C1 segment of cervical spinal cord (tissue), 14 donors: ENCODE data around the gene CNMD.
"Not testable (repeated sequence)": the region's sequence is repeated elsewhere in the genome, so short reads cannot be mapped to it uniquely, and the experiment has no call there.

Source experiments
- DNase-seq, 14 donors: peaks; one replicate each; lab custom pipeline; 2025; lab: John Stamatoyannopoulos, UW

CNMD gene

GRCh38 chr13:52686376-52686775, 53.2 kb downstream of the CNMD start:
- DNase-seq: no peak

DNA sequence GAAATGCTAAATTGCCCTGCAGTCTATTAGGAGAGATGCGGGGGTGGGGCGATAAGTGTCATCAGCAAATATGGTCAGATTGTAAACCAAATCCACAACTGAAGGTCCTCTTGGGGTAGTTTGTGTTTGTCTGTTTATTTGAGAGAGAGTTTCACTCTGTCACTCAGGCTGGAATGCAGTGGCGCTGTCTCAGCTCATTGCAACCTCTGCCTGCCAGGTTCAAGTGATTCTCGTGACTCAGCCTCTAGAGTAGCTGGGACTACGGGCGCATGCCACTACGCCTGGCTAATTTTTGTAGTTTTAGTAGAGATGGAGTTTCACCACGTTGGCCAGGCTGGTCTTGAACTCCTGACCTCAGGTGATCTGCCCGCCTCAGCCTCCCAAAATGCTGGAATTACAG, 53.8 kb downstream of the CNMD start:
- DNase-seq: not testable (repeated sequence)

GRCh38 chr13:52677823-52678222, 61.8 kb downstream of the CNMD start:
- DNase-seq: no peak

DNA sequence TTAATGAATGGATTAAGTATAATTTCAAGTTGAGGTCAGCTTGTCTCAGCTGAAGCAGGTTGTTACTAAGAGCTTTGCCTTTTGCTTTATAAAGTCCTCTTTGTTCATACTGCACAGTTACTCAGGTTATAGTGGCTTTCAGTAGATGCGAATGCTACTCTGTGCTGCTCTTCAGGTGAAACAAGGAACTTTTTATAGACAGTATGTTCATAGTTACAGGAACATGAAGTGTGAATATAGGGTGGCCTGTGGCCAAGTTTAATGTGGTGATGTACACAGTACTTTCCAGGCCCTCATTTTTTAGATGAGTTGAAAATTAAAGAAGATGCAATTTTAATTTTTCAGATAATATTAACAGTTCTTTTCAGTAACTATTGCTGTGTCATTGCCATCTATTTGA, 66.2 kb downstream of the CNMD start:
- no peak for DNase-seq

GRCh38 chr13:52670726-52671125, 68.9 kb downstream of the CNMD start:
- no peak for DNase-seq

GRCh38 chr13:52669677-52670076, 69.9 kb downstream of the CNMD start:
- no peak for DNase-seq

GRCh38 chr13:52665325-52665724, 74.3 kb downstream of the CNMD start:
- DNase-seq: no peak

GRCh38 chr13:52664272-52664671, 75.3 kb downstream of the CNMD start:
- DNase-seq: no peak

DNA sequence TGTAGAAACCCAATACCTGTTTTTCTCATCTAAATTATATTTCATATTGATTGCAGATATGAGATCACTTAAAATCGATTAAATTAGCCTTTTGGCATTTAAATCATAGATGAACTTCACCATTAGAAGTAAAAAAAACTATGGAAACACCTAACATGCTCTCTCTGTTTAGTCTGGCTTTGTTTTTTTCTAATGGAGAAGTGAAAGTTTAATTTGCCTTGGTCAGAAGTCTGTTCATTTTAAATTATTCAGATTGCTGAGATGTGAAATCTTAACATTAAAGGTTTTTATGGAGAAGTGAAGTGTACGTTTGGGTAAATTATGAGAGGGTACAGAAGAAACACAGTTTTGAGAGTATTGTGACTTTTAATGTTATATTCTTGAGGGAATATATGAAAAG, 80.3 kb downstream of the CNMD start:
- DNase-seq: no peak
